CD4-positive, alpha-beta T cell treated with Interferon gamma for 1 hour (primary cell): ENCODE measurements around the gene LENEP.
A peak's percentile ranks its signal among the peaks of the same experiment; 100 is the strongest.

Source experiments
- DNase-seq: peaks from one replicate; pipeline ENCODE4 v3.0.0-alpha.2; 2020

LENEP gene

GRCh38 chr1:155011437-155012025 is 18.1 kb downstream of the LENEP start:
- DNase-seq, result no peak

GRCh38 chr1:155012026-155012546 is 18.7 kb downstream of the LENEP start:
- peak; percentile 53 for DNase-seq

- DNase-seq, result no peak
Measured at GRCh38 chr1:155012776-155013602, 19.6 kb downstream of the LENEP start.

GRCh38 chr1:155013632-155014031 is 20.2 kb downstream of the LENEP start:
- no peak for DNase-seq

- no peak for DNase-seq
Measured at GRCh38 chr1:155014709-155015508, 21.5 kb downstream of the LENEP start.

- DNase-seq, result no peak
Measured at GRCh38 chr1:155015527-155016230, 22.3 kb downstream of the LENEP start.

- peak; percentile 49 for DNase-seq
Measured at GRCh38 chr1:155016231-155016831, 22.9 kb downstream of the LENEP start.

GRCh38 chr1:155017041-155017945 is 23.9 kb downstream of the LENEP start:
- DNase-seq, result peak; percentile 86

GRCh38 chr1:155017946-155018316 is 24.5 kb downstream of the LENEP start:
- no peak for DNase-seq

- no peak for DNase-seq
Measured at GRCh38 chr1:155018617-155019348, 25.4 kb downstream of the LENEP start.

- DNase-seq, result no peak
Measured at GRCh38 chr1:155019377-155020245, 26.2 kb downstream of the LENEP start.

- DNase-seq, result no peak
Measured at GRCh38 chr1:155022136-155022926, 28.9 kb downstream of the LENEP start.

GRCh38 chr1:155022927-155023236 is 29.5 kb downstream of the LENEP start:
- DNase-seq, result no peak

- no peak for DNase-seq
Measured at GRCh38 chr1:155023627-155024026, 30.2 kb downstream of the LENEP start.

GRCh38 chr1:155024315-155024714 is 30.9 kb downstream of the LENEP start:
- DNase-seq, result no peak

- DNase-seq, result no peak
Measured at GRCh38 chr1:155026154-155026553, 32.8 kb downstream of the LENEP start.

- DNase-seq, result no peak
Measured at GRCh38 chr1:155026588-155026987, 33.2 kb downstream of the LENEP start.

GRCh38 chr1:155029513-155030242 is 36.3 kb downstream of the LENEP start:
- no peak for DNase-seq
